Transverse colon (tissue), 4 donors: ENCODE data around the gene CD53. TPM values are rescaled to one million over a fixed set of nuclear protein-coding genes. Genes with fewer than 3 reads are reported as not detected.

Experiments used
- DNase-seq: peaks from one replicate; pipeline ENCODE4 v3.0.0-alpha.2; 2019
- H3K27ac ChIP-seq, 4 donors: fragments of 200-600 bp; sonication (generic); 2 replicates each; pipeline ENCODE4 v1.5.1; 2016 to 2018; ENCODE audit warnings: inconsistent platforms in 4 of 4
- H3K27me3 ChIP-seq: fragments of 200-600 bp; sonication (generic); 2 replicates; pipeline ENCODE4 v1.5.1; 2017; ENCODE audit warnings: inconsistent platforms
- H3K36me3 ChIP-seq, 4 donors: fragments of 200-600 bp; sonication (generic); 2 replicates each; pipeline ENCODE4 v1.5.1; 2017 to 2019; ENCODE audit warnings: inconsistent platforms in 4 of 4
- H3K4me1 ChIP-seq, 4 donors: fragments of 200-600 bp; sonication (generic); 2 replicates each; pipeline ENCODE4 v1.5.1; 2017 to 2020; ENCODE audit warnings: inconsistent platforms in 4 of 4
- H3K4me3 ChIP-seq, 4 donors: fragments of 200-600 bp; sonication (generic); 1 replicate in 1 of 4; 2 replicates in 3 of 4; pipeline versions ENCODE4 v1.5.1 to v1.6.1; 2017 to 2019; ENCODE audit warnings: inconsistent platforms in 4 of 4
- H3K9me3 ChIP-seq, 2 donors: fragments of 200-600 bp; sonication (generic); 2 replicates each; pipeline ENCODE4 v1.5.1; 2017 to 2019; ENCODE audit warnings: inconsistent platforms in 2 of 2
- EP300 ChIP-seq: sonication (generic); formaldehyde crosslinking; IDR thresholded peaks from one replicate; pipeline ENCODE4 v1.6.1; 2017; ENCODE audit warnings: antibody characterized with exemption, low read depth
- POLR2A ChIP-seq: fragments of 450-650 bp; IDR thresholded peaks from one replicate; pipeline ENCODE4 v1.6.1; 2016; ENCODE audit warnings: antibody characterized with exemption, mild to moderate bottlenecking, moderate library complexity
- POLR2AphosphoS5 ChIP-seq, 3 donors: sonication (generic); formaldehyde crosslinking; IDR thresholded peaks; one replicate each; pipeline ENCODE4 v1.6.1; 2016; ENCODE audit warnings: antibody characterized with exemption in 3 of 3
- WGBS, 2 donors: methylation state at CpG; one replicate each; pipeline ENCODE4 v1.1.5; 2018; ENCODE audit warnings: low coverage in 1 of 2; 5-methylcytosine and 5-hydroxymethylcytosine counted together
- in situ Hi-C, 4 donors: fragments of 200-750 bp; cut with MboI; loops; one replicate each; pipeline versions ENCODE4 v1.15.0 to v1.15.1; 2017; ENCODE audit warnings: low sequenced_read_pairs in 3 of 4, low pct_ligation_motif_present in 1 of 4, low pct_unique_long_range_greater_than_20kb in 1 of 4
- intact Hi-C: fragments of 100-400 bp; cut with DNase I; formaldehyde crosslinking; loops from one replicate; pipeline ENCODE4 v1.15.1; 2023; ENCODE audit warnings: low total_unique reads
- total RNA-seq, 4 donors: library from RNA; depleted of rRNA; stranded (reverse); fragments of >200 nt; gene quantifications; one replicate each; pipeline ENCODE4 v1.1.0, GENCODE V29; 2016
- TF ChIP-seq, protein P1 (sequence below), 5 experiments: fragments of 200-600 bp in 3 of 5; fragments of 450-650 bp in 2 of 5; sonication (generic) in 3 of 5; IDR thresholded peaks; 1 replicate in 2 of 5; 2 replicates in 3 of 5; pipeline ENCODE4 v1.5.1; 2016 to 2017; ENCODE audit warnings: antibody characterized with exemption in 5 of 5, inconsistent platforms in 3 of 5, mild to moderate bottlenecking in 2 of 5, moderate library complexity in 1 of 5

The CD53 gene
- total RNA-seq, 4 donors from 2014 or later: 18.6 to 71.6 (median 25.4) TPM; not detected in 1

DNA sequence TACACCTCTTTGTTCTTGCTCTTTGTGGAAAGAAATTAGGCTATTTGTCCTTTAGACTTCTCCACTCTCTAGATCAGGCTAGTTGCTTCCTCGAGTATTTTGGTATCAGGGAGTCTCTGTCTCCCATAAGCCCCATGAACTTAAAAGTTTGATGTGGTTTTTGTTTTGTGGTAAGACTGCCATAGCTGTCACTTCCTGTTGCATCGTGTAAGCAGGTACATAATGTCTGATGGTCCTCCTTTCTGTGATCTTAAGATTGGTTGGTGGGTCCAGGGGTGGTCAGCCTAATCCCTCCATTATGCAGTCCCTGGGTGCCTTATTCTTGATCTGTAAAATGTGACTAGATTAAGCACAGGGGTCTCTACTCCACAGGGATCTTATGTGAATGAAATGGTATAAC, 23.1 kb downstream of the CD53 start:
- Histone ChIP-seq H3K27me3 (no peaks in the 10 kb centered on the region), H3K27ac (no peak overlapping the region), H3K36me3 (no peaks in the 10 kb centered on the region), H3K4me3 (no peak overlapping the region), H3K9me3 (no peaks in the 10 kb centered on the region), H3K4me1 (no peaks in the 10 kb centered on the region)
- 45 to 57% methylated on average over 1 to 2 of the region's 2 CpGs for WGBS, 2 donors
- in situ Hi-C loops (no loop called here), intact Hi-C loops (no loop called here)
- no peak for DNase-seq
- TF ChIP-seq POLR2AphosphoS5 (IDR thresholded peaks at IDR 0.05) (no peak), EP300 (no peak), POLR2A (no peak)
- TF ChIP-seq, protein P1, sequence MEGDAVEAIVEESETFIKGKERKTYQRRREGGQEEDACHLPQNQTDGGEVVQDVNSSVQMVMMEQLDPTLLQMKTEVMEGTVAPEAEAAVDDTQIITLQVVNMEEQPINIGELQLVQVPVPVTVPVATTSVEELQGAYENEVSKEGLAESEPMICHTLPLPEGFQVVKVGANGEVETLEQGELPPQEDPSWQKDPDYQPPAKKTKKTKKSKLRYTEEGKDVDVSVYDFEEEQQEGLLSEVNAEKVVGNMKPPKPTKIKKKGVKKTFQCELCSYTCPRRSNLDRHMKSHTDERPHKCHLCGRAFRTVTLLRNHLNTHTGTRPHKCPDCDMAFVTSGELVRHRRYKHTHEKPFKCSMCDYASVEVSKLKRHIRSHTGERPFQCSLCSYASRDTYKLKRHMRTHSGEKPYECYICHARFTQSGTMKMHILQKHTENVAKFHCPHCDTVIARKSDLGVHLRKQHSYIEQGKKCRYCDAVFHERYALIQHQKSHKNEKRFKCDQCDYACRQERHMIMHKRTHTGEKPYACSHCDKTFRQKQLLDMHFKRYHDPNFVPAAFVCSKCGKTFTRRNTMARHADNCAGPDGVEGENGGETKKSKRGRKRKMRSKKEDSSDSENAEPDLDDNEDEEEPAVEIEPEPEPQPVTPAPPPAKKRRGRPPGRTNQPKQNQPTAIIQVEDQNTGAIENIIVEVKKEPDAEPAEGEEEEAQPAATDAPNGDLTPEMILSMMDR (IDR thresholded peaks at IDR 0.05): no peak

DNA sequence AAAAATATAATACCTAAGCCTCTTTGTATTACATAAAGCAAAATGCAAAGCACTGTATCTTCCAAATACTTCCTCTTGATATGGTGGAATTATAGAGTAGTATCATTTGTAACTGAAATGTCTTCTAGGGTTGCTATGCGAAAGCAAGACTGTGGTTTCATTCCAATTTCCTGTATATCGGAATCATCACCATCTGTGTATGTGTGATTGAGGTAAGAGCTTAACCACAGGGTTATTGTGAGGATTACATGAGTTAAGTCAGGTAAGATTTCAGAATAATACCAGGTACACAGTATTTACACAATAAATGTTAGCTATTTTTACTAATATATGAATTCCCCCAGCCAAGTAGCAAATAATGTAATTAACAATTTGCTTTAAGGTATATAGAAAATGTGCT, 24.7 kb downstream of the CD53 start:
- WGBS, 2 donors: 76 to 80% methylated on average over 2 of the region's 2 CpGs
- no peaks in the 10 kb centered on the region for H3K9me3 ChIP-seq
- in situ Hi-C loops: no loop called here
- H3K4me3 ChIP-seq: no peak overlapping the region
- no peaks in the 10 kb centered on the region for H3K36me3 ChIP-seq
- DNase-seq: no peak
- H3K27ac ChIP-seq: no peak overlapping the region
- H3K4me1 ChIP-seq: no peaks in the 10 kb centered on the region
- intact Hi-C loops: no loop called here
- TF ChIP-seq, protein P1 (IDR thresholded peaks at IDR 0.05): no peak
- TF ChIP-seq EP300: no peak
- no peak for TF ChIP-seq POLR2AphosphoS5 (IDR thresholded peaks at IDR 0.05)
- no peak for TF ChIP-seq POLR2A
- H3K27me3 ChIP-seq: no peaks in the 10 kb centered on the region

GRCh38 chr1:110898734-110899457, 25.9 kb downstream of the CD53 start:
- Histone ChIP-seq H3K27me3 (no peaks in the 10 kb centered on the region), H3K4me3 (no peak overlapping the region), H3K9me3 (no peaks in the 10 kb centered on the region), H3K27ac (no peak overlapping the region), H3K4me1 (no peaks in the 10 kb centered on the region), H3K36me3 (no peaks in the 10 kb centered on the region)
- DNase-seq: no peak
- in situ Hi-C loops (no loop called here), intact Hi-C loops (no loop called here)
- TF ChIP-seq, protein P1 (IDR thresholded peaks at IDR 0.05): no peak
- no peak for TF ChIP-seq EP300
- TF ChIP-seq POLR2A: no peak
- no peak for TF ChIP-seq POLR2AphosphoS5 (IDR thresholded peaks at IDR 0.05)
- WGBS, 2 donors: 48 to 60% methylated on average over 1 to 3 of the region's 3 CpGs

- 86% methylated on average over 1 of the region's 1 CpG; no CpG with 5 or more reads in 1 of the 2 donors for WGBS, 2 donors
- Histone ChIP-seq H3K27ac (no peak overlapping the region), H3K4me3 (no peak overlapping the region), H3K4me1 (no peaks in the 10 kb centered on the region), H3K27me3 (no peaks in the 10 kb centered on the region), H3K36me3 (no peaks in the 10 kb centered on the region), H3K9me3 (no peaks in the 10 kb centered on the region)
- in situ Hi-C loops: no loop called here
- intact Hi-C loops: no loop called here
- TF ChIP-seq POLR2AphosphoS5 (IDR thresholded peaks at IDR 0.05) (no peak), POLR2A (no peak), EP300 (no peak)
- TF ChIP-seq, protein P1 (IDR thresholded peaks at IDR 0.05): no peak
- no peak for DNase-seq
Observed at GRCh38 chr1:110899458-110899843, 26.5 kb downstream of the CD53 start.
